Stomach (tissue), 4 donors: Measurements from ENCODE around the gene SIGLEC8.

ENCODE experiments used
- EP300 ChIP-seq: sonication (generic); formaldehyde crosslinking; IDR thresholded peaks from one replicate; pipeline ENCODE4 v1.6.1; 2017; ENCODE audit warnings: antibody characterized with exemption
- POLR2A ChIP-seq, 4 donors: fragments of 450-650 bp; IDR thresholded peaks; one replicate each; pipeline ENCODE4 v1.6.1; 2016; ENCODE audit warnings: antibody characterized with exemption in 4 of 4, control low read depth in 2 of 4, mild to moderate bottlenecking in 1 of 4, moderate library complexity in 1 of 4
- POLR2AphosphoS5 ChIP-seq, 3 donors: sonication (generic); formaldehyde crosslinking; IDR thresholded peaks; one replicate each; pipeline ENCODE4 v1.6.1; 2016; ENCODE audit warnings: antibody characterized with exemption in 3 of 3
- TF ChIP-seq, protein P1 (sequence below), 7 experiments: fragments of 450-650 bp in 4 of 7; fragments of 200-600 bp in 3 of 7; sonication (generic) in 3 of 7; IDR thresholded peaks; one replicate each; pipeline ENCODE4 v1.5.1; 2016 to 2019; ENCODE audit warnings: antibody characterized with exemption in 7 of 7, control low read depth in 2 of 7, mild to moderate bottlenecking in 1 of 7

DNA sequence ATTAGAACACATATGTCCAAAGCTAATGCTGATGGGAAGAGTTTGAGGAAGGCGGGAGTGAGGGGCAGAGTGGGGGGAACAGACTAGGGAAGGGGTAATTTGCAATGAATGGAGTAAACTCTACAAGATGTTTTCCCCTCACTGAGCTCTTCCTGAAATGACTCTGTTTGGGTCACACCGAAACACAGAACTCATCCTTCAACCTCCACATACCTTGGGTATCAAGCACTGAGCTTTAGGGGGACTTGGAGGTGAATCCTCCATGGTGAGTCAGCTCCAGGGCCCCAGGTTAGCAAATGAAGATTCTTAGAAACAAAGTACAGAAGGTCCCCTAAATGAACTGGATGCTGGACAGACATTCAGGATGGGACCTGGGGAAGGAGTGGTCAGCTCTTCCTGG, 39.5 kb downstream of the SIGLEC8 start:
- TF ChIP-seq, protein P1, sequence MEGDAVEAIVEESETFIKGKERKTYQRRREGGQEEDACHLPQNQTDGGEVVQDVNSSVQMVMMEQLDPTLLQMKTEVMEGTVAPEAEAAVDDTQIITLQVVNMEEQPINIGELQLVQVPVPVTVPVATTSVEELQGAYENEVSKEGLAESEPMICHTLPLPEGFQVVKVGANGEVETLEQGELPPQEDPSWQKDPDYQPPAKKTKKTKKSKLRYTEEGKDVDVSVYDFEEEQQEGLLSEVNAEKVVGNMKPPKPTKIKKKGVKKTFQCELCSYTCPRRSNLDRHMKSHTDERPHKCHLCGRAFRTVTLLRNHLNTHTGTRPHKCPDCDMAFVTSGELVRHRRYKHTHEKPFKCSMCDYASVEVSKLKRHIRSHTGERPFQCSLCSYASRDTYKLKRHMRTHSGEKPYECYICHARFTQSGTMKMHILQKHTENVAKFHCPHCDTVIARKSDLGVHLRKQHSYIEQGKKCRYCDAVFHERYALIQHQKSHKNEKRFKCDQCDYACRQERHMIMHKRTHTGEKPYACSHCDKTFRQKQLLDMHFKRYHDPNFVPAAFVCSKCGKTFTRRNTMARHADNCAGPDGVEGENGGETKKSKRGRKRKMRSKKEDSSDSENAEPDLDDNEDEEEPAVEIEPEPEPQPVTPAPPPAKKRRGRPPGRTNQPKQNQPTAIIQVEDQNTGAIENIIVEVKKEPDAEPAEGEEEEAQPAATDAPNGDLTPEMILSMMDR (IDR thresholded peaks at IDR 0.05): no peak
- no peak for TF ChIP-seq POLR2AphosphoS5 (IDR thresholded peaks at IDR 0.05)
- TF ChIP-seq EP300: no peak
- TF ChIP-seq POLR2A (IDR thresholded peaks at IDR 0.05): no peak
